Left ventricle myocardium superior (tissue), 1 donor: ENCODE data around the gene SUN2. TPM values are rescaled to one million over a fixed set of nuclear protein-coding genes. Genes with fewer than 3 reads are reported as not detected.
A peak's percentile ranks its signal among the peaks of the same experiment; 100 is the strongest.

Experiments used
- ATAC-seq: fragments of 200-7000 bp; cut with Tn5 transposase; one replicate; pipeline ENCODE4 v1.9.1; 2020; ENCODE audit warnings: mild to moderate bottlenecking, moderate library complexity
- DNase-seq: peaks from one replicate; pipeline ENCODE4 v3.0.0-alpha.2; 2020
- intact Hi-C: fragments of 100-400 bp; cut with micrococcal nuclease; formaldehyde crosslinking; loops from one replicate; pipeline ENCODE4 v1.11.0; 2022
- total RNA-seq: library from RNA; stranded (reverse); fragmentation: NEBNext Ultra II Directional; extraction: Animal tissue kit (Norgen Biotek cat#: 25700); gene quantifications from one replicate; pipeline ENCODE4 v1.2.1, GENCODE V29; 2021
- donor health status: DM: no; HTN: yes; CAD: no; lungs with severe emphysema.

SUN2 gene
- total RNA-seq, 1 donor from 2014 or later = 109 TPM

DNA sequence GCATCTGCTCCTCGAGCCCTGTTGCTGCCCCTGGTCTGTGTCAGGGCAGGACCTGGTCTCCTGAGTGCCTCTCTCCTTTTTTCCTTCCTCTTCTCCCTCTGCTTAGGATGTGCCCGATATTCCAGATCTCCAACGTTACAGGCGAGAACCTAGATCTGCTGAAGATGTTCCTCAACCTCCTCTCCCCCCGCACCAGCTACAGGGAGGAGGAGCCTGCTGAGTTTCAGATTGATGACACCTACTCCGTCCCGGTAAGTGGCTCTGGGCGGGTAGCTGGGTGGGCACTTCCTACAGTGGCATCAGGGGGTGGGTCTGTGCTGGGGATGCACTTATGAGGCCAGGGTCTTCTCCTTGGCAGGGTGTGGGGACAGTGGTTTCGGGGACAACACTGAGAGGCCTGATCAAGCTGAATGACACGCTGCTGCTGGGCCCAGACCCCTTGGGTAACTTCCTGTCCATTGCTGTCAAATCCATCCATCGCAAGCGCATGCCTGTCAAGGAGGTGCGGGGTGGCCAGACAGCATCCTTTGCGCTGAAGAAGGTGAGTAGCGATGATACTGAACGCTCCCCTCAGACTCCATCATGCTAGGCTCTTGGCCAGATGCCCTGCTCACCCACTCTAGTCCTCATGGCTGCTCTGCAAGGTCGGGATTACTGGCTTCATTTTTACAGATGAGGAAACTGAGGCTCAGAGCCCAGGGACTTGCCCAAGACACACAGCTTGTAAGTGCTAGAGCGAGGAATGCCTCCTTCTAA, 29.7 kb downstream of the SUN2 start:
- intact Hi-C loops = no loop called here
- no peak for DNase-seq
- no peak for ATAC-seq

DNA sequence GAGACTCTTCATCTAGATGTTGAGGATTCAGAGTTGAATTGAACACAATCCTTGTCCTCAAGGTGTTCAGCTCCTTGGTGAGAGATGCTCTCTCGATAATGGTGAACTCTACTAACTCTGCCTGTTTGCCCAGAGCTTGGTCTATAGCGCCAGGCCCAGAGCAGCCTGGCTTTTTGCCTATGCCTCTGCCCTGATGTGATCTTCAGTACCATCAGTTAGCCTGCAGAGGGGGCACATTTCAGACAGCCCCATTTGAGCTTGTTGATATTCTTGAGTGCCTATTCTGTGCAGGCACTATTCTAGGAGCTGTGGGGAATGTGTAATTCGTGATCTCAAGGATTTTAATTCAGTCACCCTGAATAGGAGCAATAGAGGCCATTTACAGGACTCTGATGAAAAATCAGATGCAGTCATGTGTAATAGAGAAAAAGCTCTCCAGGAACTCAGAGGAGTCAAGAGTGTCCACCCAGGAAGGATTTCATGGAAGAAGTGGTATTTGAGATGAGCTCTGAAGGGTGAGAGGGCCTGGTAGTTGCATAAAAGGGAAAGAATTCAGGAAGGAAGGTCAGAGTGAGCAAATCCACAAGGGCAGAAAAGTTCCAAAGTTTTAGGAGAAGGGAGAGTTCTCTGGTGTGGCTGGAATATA, 30.7 kb downstream of the SUN2 start:
- ATAC-seq (peak; percentile 40), DNase-seq (no peak)
- intact Hi-C loops = no loop called here

DNA sequence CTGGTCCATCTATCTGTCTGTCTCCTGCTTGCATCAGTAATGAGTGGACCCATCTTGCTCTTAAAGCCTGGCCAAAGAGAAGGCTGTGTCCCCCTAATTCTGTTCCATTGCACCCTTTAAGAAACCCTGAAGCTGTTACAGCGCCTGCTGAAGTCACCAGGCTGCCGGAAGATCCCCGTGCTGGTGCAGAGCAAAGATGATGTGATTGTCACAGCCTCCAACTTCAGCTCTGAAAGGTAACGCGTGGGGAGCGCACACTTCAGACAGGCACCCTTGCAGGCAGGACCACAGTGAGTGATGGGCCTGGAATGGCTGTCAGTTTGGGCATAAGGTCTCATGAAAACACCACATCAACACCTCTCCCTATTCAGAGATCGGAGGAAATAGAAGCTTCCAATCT, 31.6 kb downstream of the SUN2 start:
- intact Hi-C loops = no loop called here
- DNase-seq (no peak), ATAC-seq (no peak)

DNA sequence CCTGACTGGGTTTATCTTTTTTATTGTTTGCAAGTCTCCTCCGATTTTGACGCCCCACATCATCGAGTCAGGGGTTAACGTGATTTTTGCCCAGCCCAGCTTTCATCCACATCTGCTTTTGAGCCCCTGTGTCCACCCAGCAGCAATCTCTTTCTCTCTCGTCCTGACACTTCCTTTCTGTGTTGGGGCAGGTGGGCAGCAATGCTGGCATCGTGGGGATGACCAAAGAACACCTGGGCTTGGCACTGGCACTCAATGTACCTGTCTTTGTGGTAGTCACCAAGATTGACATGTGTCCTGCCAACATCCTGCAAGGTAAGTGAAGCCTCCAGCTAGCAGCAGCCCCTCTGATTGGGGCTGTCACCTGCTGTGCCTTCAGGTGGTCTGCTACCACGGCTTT, 34.2 kb downstream of the SUN2 start:
- intact Hi-C loops = no loop called here
- DNase-seq (no peak), ATAC-seq (no peak)

DNA sequence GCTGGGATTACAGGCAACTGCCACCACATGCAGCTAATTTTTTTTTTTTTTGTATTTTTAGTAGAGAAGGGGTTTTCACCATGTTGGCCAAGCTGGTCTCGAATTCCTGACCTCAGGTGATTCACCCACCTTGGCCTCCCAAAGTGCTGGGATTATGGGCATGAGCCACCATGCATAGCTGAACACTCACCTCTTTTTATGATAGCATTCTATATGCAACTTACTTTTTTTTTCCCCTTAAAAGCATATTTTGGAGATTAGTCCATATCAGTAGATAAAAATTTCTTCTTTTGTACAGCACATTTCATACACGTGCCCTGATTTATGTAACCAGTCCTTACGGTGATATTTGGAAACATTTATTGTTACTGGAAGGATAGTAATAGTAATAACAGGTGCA, 35.4 kb downstream of the SUN2 start:
- intact Hi-C loops = no loop called here
- DNase-seq (no peak), ATAC-seq (no peak)

DNA sequence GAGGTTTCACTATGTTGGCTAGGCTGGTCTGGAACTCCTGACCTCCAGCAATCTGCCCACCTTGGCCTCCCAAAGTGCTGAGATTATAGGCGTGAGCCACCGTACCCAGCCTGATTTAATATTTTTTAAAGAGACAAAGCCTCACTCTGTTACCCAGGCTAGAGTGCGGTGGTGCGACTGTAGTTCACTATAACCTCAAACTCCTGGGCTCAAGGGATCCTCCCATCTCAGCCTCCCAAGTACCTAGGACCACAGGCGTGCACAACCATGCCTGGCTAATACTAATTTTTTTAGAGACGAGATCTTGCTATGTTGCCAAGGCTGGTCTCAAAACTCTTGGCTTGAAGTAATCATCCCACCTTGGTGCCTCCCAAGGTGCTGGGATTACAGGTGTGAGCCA, 36.6 kb downstream of the SUN2 start:
- ATAC-seq (no peak), DNase-seq (no peak)
- intact Hi-C loops = no loop called here

DNA sequence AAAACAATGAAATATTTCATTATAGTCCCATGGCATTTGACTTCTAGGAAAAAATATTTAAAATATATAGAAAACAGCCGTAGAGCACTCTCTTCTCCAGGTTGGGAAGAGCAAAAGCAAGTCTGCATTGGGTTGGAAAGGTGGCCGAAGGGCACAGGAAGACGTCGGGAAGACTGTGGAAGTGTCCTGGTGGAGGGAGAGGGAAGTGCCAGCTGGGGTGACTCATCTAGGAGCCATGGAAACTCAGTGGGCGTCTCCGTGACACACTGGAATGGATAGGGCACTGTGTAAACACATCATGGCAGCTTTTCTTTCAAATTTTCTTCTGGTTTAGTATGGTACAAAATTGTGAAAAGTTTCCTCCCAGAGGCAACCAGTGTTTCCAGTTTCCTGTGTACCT, 37.4 kb downstream of the SUN2 start:
- intact Hi-C loops = no loop called here
- peak; percentile 81 for ATAC-seq
- no peak for DNase-seq

DNA sequence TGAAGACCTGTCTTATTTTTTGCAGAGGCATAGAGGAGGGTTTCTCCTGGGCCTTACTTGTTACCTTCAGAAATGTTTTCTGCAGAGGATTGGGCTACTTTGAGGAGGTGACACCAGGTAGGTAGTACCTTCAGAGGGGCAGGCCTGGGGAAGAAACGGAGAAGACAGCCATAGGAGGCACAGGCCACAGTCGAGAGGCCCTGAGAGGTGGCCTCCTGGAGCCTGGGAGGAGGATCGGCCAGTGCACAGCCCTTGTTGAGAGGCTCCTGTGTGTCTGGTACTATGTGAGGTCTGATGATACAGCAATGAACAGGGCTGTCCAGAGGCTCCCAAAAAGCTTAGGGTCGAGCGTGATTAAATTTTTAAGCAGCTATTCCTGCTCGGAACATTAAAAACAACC, 38.6 kb downstream of the SUN2 start:
- DNase-seq = no peak
- no peak for ATAC-seq

DNA sequence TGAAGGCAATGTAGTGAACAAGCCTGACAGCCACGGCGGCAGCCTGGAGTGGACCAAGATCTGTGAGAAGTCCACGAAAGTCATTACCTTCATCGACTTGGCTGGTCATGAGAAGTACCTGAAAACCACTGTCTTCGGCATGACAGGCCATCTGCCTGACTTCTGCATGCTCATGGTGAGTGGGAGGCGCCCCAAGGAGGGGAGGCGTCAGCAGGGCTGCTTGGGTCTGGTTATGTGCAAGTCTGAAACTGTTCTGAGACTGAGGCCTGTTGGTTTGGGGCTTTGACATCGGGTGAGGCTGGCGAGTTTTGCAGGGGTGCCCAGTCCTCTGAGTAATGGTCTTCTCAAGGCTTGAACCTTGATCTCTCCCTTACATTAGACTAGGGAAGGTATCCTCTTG, 39.0 kb downstream of the SUN2 start:
- ATAC-seq (no peak), DNase-seq (no peak)
- intact Hi-C loops = no loop called here

More for the DNA sequence above, 38.6 kb downstream of the SUN2 start:
- intact Hi-C loops = no loop called here

DNA sequence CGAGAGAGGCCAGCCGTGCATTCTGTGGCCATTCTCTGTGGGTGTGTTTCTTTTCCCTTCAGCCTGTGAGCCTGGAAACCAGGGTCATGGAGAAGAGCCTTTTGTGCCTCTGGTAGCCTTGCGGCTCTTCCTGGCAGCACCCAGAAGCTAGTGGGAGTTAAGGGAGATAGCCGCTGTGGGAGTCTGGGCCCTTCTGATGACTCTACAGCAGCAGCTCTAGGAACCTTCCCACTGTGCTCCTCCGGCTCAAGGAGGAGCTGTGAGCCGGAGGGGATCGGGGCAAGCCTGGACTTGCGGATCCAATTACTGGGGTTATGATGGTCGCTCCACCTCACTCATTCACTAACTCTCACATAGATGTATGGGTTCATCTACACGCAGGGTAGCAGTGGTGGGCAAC, 39.5 kb downstream of the SUN2 start:
- no peak for DNase-seq
- no peak for ATAC-seq
- intact Hi-C loops = no loop called here

DNA sequence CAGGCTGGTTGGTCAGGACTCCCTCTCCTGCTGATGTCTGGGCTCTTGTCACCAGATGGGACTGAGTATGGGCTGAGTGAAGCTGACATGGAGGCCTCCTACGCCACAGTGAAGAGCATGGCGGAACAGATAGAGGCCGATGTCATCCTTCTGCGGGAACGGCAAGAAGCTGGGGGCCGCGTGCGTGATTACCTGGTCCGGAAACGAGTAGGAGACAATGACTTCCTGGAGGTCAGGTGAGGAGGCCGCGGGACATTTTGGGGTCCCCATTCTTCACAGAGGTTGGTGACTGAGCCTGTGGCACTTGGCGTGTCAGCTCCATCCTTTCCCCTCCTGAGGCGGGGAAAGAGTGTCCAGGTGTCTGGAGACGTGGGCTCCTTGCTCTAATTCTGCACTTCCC, 39.9 kb downstream of the SUN2 start:
- DNase-seq = no peak
- intact Hi-C loops = no loop called here
- no peak for ATAC-seq

DNA sequence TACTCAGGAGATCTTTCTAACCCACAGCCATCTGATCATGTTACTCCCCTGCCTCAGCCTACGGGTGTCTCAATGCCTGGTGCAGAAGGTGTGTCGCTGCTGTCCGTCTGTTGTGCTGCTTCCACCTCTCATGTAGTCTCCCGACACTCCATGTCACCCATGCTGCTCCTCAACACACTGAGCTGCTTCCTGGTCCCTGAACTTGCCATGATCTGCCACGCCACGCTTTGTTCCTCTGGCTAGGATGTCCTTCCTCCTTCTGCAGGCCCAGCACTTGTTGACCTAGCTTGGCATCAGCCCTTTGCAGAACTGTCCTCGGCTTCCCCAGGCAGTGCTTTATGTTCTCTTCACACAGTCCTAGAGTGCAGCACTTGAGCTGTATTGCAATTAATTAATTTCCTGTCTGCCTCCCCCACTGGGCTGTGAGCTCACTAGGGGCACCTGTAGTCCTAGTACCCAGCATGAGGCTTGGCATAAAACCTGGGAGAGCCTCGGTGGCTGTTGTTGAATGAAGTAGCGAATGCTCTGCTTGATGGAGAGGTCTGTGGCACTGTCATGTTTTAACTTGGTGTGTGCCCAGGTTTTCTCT, 40.5 kb downstream of the SUN2 start:
- peak; percentile 36 for ATAC-seq
- intact Hi-C loops = no loop called here
- no peak for DNase-seq

DNA sequence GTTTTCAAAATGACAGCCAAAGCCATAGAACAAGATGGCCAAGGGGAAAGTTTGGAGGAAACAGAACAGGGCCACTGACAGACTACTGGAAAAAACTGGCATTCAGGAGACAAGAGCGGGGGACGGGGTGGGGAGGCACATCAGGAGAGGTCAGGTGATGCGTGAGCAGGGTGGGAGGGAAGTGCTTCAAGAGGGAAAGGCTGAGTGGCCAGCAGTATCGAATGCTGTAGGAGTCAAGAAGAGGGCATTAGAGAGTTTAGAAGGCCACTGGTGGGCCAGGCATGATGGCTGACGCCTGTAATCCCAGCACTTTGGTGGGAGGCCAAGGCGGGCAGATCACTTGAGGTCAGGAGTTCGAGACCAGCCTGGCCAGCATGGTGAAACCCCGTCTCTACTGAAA, 41.9 kb downstream of the SUN2 start:
- ATAC-seq (peak; percentile 11), DNase-seq (no peak)
- intact Hi-C loops = no loop called here

DNA sequence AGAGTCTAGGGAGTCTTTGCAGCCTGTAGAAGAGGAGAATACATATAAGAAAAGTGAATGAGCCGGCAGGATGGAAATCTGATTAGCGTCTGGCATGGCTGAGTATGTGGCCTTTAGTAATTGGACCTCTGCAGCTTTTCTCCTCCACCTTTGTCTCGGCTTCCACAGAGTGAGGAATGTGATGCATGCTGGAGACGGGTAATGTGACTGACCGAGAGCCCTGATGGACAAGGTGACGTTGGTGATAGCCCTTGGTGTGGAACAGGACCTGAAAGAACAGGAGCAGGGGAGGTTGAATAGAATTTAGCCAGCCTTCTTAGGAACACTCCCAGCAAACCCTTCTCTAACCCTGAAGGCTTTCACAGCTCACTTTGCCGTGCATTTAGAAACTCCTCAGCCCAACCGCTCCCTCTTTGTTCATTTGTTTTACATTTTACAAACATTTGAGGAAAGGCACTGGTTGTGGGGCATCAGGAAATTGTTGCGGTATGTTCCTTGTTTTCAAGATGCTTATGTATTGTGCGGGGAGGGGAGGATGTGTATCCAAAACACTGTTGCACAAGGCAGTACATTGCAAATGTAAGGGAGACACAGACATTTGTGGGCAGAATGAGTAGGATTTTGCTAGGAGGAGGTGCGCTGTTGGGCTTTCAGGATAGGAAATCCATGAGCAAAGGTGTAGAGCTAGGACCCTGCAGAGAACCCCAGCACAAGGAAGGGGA, 43.2 kb downstream of the SUN2 start:
- intact Hi-C loops = no loop called here
- no peak for DNase-seq
- no peak for ATAC-seq

DNA sequence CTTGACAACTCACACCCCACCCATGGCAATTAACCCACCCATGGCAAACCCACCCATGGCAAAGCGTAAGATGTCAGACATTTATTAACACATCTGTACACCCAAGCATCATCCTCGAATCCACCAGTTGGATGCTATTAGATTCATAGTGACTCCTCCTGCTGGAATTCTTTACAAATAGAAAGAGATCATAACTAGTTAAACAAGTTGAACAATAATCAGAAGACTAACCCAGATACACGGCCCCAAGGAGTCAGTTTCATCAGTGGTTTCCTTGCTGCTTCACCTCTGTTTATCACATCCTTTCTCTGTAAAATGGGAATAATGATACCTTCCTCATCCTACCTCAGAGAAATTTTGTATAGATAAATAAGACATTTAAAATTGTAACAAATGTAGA, 44.9 kb downstream of the SUN2 start:
- intact Hi-C loops = no loop called here
- ATAC-seq (no peak), DNase-seq (no peak)

DNA sequence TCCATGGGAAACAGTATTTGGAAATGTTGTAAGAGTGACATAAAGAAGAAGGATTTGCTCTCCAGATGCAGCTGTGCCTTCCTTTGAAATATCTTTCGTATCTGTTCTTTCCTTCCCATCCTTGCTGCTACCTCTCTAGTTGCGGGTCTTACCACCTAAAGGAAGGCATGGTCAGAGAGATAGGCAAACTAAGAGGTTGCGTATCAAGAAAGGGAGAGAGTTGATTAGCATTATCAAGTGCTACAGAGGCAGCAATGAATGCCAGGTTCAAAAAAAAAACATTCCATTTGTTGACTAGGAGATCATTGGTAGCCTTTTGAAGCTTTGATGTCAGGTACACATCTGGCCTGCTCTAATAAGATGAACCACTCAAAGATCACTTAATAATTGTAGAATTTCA, 45.4 kb downstream of the SUN2 start:
- intact Hi-C loops = no loop called here
- DNase-seq (no peak), ATAC-seq (no peak)

DNA sequence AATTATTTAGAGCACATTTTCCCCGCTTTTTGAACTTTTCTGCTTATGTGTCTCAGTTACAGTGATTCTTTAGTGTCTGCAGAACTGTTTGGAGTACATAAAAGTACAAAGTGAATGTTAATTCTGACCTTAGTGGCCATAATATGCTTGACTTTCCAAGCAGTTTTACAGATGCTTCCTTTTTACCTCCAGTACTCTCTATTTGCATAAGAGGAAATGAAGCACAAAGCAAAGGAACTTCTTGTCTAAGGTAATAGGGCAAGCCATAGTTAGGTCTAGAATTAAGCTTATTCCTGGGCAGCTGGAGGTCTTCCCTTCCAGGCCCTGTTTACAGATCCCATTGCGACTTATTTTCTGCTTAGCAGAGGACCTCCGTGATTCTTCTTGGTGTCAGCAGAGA, 46.5 kb downstream of the SUN2 start:
- intact Hi-C loops = no loop called here
- no peak for DNase-seq
- no peak for ATAC-seq

DNA sequence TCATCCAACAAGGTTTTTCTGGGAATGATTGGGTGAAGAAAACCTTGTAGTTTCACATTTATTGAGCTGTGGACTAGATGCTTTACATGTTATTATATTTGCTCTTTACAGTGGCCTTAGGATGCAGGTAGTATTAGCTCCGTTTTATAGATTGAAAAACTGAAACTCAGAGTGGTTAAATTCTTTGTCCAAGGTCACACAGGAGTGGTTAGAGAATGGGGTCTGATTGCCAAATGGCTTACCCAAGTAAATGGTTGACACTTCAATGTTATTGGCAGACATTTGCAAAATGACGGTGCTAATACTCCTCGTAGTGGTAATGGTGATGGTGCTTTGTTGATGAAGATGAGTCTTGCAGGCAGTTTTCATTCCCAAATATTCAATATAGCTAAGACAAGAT, 47.8 kb downstream of the SUN2 start:
- ATAC-seq (no peak), DNase-seq (no peak)
- intact Hi-C loops = no loop called here

DNA sequence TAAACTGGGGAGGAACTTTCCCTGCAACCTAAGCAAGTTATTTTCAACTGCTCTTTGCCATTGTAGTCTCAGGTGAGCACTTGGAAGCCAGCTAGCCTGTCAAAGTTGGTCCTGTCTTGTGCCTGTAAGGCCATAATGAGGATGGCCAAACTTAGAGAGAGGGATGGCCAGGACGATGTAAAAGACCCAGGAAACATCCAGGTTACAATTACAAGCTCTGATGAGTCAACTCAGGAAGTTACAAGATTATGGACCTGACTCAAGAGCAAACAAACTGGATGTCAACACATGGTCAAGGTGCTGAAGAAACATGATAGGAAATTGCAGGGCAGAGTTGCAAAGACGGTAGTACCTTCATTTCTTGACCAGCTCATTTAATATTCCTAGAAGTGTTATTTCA, 48.5 kb downstream of the SUN2 start:
- DNase-seq (no peak), ATAC-seq (no peak)
- intact Hi-C loops = no loop called here

DNA sequence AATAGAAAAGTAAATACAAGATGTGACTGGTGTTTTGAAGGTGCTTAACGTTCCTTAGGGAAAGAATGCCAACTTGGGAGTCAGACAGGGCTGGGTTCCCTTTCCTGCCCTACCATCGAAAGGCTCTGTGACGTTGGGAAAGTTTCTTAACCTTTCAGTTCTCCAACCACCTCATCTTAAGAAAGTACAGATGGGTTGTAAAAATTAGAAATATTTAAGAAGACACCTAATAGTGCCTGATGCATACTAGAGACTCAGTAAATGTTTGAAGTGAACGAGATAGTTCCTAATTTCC, 49.0 kb downstream of the SUN2 start:
- no peak for ATAC-seq
- no peak for DNase-seq
- intact Hi-C loops = no loop called here
